GM13977 (cell line): ENCODE results near the gene AUTS2.

Experiments used
- DNase-seq: peaks from one replicate; pipeline ENCODE4 v3.0.0; 2012; ENCODE audit warnings: low spot score
- CTCF ChIP-seq: IDR thresholded peaks from 2 replicates; pipeline ENCODE4 v1.5.1; 2012; ENCODE audit warnings: mild to moderate bottlenecking, control low read depth; ENCODE audit not compliant: insufficient read depth; ENCODE audit errors: extremely low read depth, missing control alignments
- in situ Hi-C: fragments of 300-500 bp; cut with MboI; formaldehyde crosslinking; loops from one replicate; pipeline ENCODE4 v1.12.0; 2022; ENCODE audit warnings: low sequenced_read_pairs, low pct_unique_long_range_greater_than_20kb, mixed read lengths, inconsistent platforms; ENCODE audit not compliant: unreplicated experiment

The AUTS2 gene

GRCh38 chr7:70142247-70142932, 544.1 kb downstream of the AUTS2 start:
- DNase-seq: no peak
- no peak for TF ChIP-seq CTCF
- in situ Hi-C loops: no loop called here

GRCh38 chr7:70143075-70144044, 545.1 kb downstream of the AUTS2 start:
- DNase-seq: no peak
- no peak for TF ChIP-seq CTCF
- in situ Hi-C loops: no loop called here

- TF ChIP-seq CTCF: no peak
- in situ Hi-C loops: no loop called here
- no peak for DNase-seq
Observed at GRCh38 chr7:70148997-70149396, 550.7 kb downstream of the AUTS2 start.

- DNase-seq: no peak
- in situ Hi-C loops: loop anchor here (25.0 kb wide), 1 partner anchor 515 kb away; no protein-coding TSS in a partner anchor
Observed at GRCh38 chr7:70152313-70152712, 554.0 kb downstream of the AUTS2 start.

GRCh38 chr7:70153933-70154332, 555.7 kb downstream of the AUTS2 start:
- in situ Hi-C loops: loop anchor here (25.0 kb wide), 1 partner anchor 517 kb away; no protein-coding TSS in a partner anchor
- DNase-seq: no peak
- no peak for TF ChIP-seq CTCF

More at GRCh38 chr7:70152313-70152712, 554.0 kb downstream of the AUTS2 start:
- no peak for TF ChIP-seq CTCF

- TF ChIP-seq CTCF: no peak
- DNase-seq: no peak
- in situ Hi-C loops: loop anchor here (25.0 kb wide), 1 partner anchor 517 kb away; no protein-coding TSS in a partner anchor
Observed at GRCh38 chr7:70154521-70155180, 556.4 kb downstream of the AUTS2 start.
